K562 (cell line): Measurements from ENCODE around the gene WWTR1. TPM values are rescaled to one million over a fixed set of nuclear protein-coding genes. Genes with fewer than 3 reads are reported as not detected.

Experiments used
- ATAC-seq: fragments of 200-7000 bp; cut with Tn5 transposase; 3 replicates; pipeline ENCODE4 v1.9.1; 2020; ENCODE audit warnings: moderate library complexity
- BruUV-seq: library from RNA; stranded (reverse); fragments of 400-500 nt; replicated peaks from 2 replicates; lab custom pipeline; 2021; lab: Mats Ljungman, UMichigan
- CTCF ChIA-PET: fragments of 300-600 bp; formaldehyde crosslinking; extraction: SDS; loops from one replicate; lab custom pipeline; 2021; ENCODE audit warnings: low intra/inter-chr PET ratio; lab: Yijun Ruan, JAX
- POLR2A ChIA-PET: fragments of 300-600, 350-650 bp; sonication (Branson Sonifier 250); formaldehyde crosslinking; extraction: SDS; loops from one replicate; lab custom pipeline; 2021; ENCODE audit warnings: antibody characterized with exemption, inconsistent platforms; lab: Yijun Ruan, JAX
- DNase-seq, 4 experiments: peaks; one replicate each; pipeline versions ENCODE4 v3.0.0 to v3.0.0-alpha.2; 2011 to 2018; ENCODE audit warnings: low spot score in 3 of 4, mixed read lengths in 3 of 4; ENCODE audit errors: extremely low read depth in 1 of 4
- FAIRE-seq: peaks from 2 replicates; lab custom pipeline; 2011; peaks lifted over from hg19 to GRCh38; lab: Jason Lieb, UNC
- H2AFZ ChIP-seq: 2 replicates; pipeline ENCODE4 v1.6.0; 2011; ENCODE audit warnings: low read depth, low read length, control low read depth, inconsistent platforms
- H3K27ac ChIP-seq: fragments of 200-600 bp; 3 replicates; pipeline ENCODE4 v1.8.0; 2011; ENCODE audit warnings: low read depth, mild to moderate bottlenecking, control low read depth, inconsistent platforms, low read length, moderate library complexity, mixed read lengths; ENCODE audit errors: extremely low read depth
- H3K27me3 ChIP-seq, 2 experiments: fragments of 300-600 bp in 1 of 2; 2 replicates in 1 of 2; 3 replicates in 1 of 2; pipeline versions ENCODE4 v1.6.0 to v1.8.0; 2011; ENCODE audit warnings: inconsistent platforms in 2 of 2, low read length in 2 of 2, mild to moderate bottlenecking in 1 of 2, mixed read lengths in 1 of 2, moderate library complexity in 1 of 2; ENCODE audit not compliant: control insufficient read depth in 2 of 2, insufficient read depth in 2 of 2
- H3K36me3 ChIP-seq: fragments of 300-600 bp; 3 replicates; pipeline ENCODE4 v1.8.0; 2011; ENCODE audit warnings: mild to moderate bottlenecking, low read length, inconsistent platforms; ENCODE audit not compliant: control insufficient read depth, insufficient read depth
- H3K4me1 ChIP-seq, 2 experiments: fragments of 200-600 bp in 1 of 2; replicated peaks in 1 of 2; 2 replicates in 1 of 2; 3 replicates in 1 of 2; pipeline versions ENCODE4 v1.5.1 to v1.8.0; 2011; ENCODE audit warnings: inconsistent platforms in 2 of 2, low read length in 2 of 2, mild to moderate bottlenecking in 1 of 2, mixed read lengths in 1 of 2, moderate library complexity in 1 of 2; ENCODE audit not compliant: control insufficient read depth in 2 of 2, insufficient read depth in 2 of 2
- H3K4me2 ChIP-seq: 2 replicates; pipeline ENCODE4 v1.6.1; 2011; ENCODE audit warnings: low read length, control low read depth, inconsistent platforms, mixed read lengths; ENCODE audit not compliant: insufficient read depth
- H3K4me3 ChIP-seq: fragments of 200-600 bp; sonication (generic), shearing (Covaris generic); 2 replicates; pipeline ENCODE4 v1.5.1; 2016; ENCODE audit warnings: control low read depth, inconsistent platforms
- H3K79me2 ChIP-seq: fragments of 200-600 bp; 3 replicates; pipeline ENCODE4 v1.8.0; 2011; ENCODE audit warnings: low read length, inconsistent platforms; ENCODE audit not compliant: control insufficient read depth, insufficient read depth
- H3K9ac ChIP-seq, 2 experiments: 2 replicates each; pipeline versions ENCODE4 v1.6.0 to v1.6.1; 2011; ENCODE audit warnings: low read depth in 2 of 2, low read length in 2 of 2, control low read depth in 1 of 2, inconsistent platforms in 1 of 2, mild to moderate bottlenecking in 1 of 2, mixed read lengths in 1 of 2; ENCODE audit not compliant: insufficient read depth in 1 of 2
- H3K9me1 ChIP-seq: one replicate; pipeline ENCODE4 v1.6.0; 2011; ENCODE audit warnings: inconsistent platforms, mild to moderate bottlenecking, low read length, moderate library complexity; ENCODE audit not compliant: control insufficient read depth, insufficient read depth
- H3K9me3 ChIP-seq: replicated peaks from 2 replicates; pipeline ENCODE4 v1.5.1; 2011; ENCODE audit warnings: low read depth, low read length, inconsistent platforms; ENCODE audit not compliant: control insufficient read depth, insufficient read depth
- H4K20me1 ChIP-seq: replicated peaks from 2 replicates; pipeline ENCODE4 v1.6.1; 2011; ENCODE audit warnings: low read length, inconsistent platforms, mixed read lengths; ENCODE audit not compliant: control insufficient read depth, insufficient read depth
- FIP1L1 ChIP-seq: fragments of 200-400 bp; formaldehyde crosslinking; IDR thresholded peaks from 2 replicates; pipeline ENCODE4 v1.6.1; 2018; ENCODE audit warnings: mild to moderate bottlenecking, low read depth, low read length; ENCODE audit not compliant: poor library complexity, severe bottlenecking
- GATAD2A ChIP-seq: fragments of 450-650 bp; IDR thresholded peaks from 2 replicates; pipeline ENCODE4 v1.6.1; 2017
- HDAC6 ChIP-seq: IDR thresholded peaks from 2 replicates; pipeline ENCODE4 v1.6.1; 2012; ENCODE audit warnings: low read depth, mild to moderate bottlenecking, control low read depth, inconsistent platforms, low read length, moderate library complexity
- KDM5B ChIP-seq: fragments of 200-600 bp; sonication (generic); IDR thresholded peaks from 2 replicates; pipeline ENCODE4 v1.6.1; 2012; ENCODE audit warnings: low read depth, mild to moderate bottlenecking, moderate library complexity, low read length, control low read depth, inconsistent platforms; ENCODE audit not compliant: insufficient replicate concordance
- MNT ChIP-seq, 2 experiments: fragments of 450-650 bp; conservative IDR thresholded peaks; 2 replicates each; pipeline ENCODE4 v1.6.1; 2017; ENCODE audit warnings: mild to moderate bottlenecking in 2 of 2, moderate library complexity in 2 of 2
- NR0B1 ChIP-seq: fragments of 450-650 bp; IDR thresholded peaks from one replicate; pipeline ENCODE4 v1.6.1; 2018; ENCODE audit warnings: mild to moderate bottlenecking, moderate library complexity; ENCODE audit not compliant: partially characterized antibody
- TAF15 ChIP-seq: fragments of 200-400 bp; formaldehyde crosslinking; IDR thresholded peaks from 2 replicates; pipeline ENCODE4 v1.6.1; 2017; ENCODE audit warnings: mild to moderate bottlenecking, low read depth, low read length, moderate library complexity
- THRB ChIP-seq: fragments of 450-650 bp; formaldehyde crosslinking; conservative IDR thresholded peaks from 2 replicates; pipeline ENCODE4 v1.4.0; 2022; ENCODE audit warnings: mild to moderate bottlenecking, missing genetic modification characterization
- ZNF134 ChIP-seq: fragments of 250-450 bp; sonication (Bioruptor Pico); conservative IDR thresholded peaks from 2 replicates; pipeline ENCODE4 v1.4.0; 2020
- WGBS: fragments of 100-300 bp; shearing (Covaris generic); methylation state at CpG from one replicate; pipeline ENCODE4 v1.1.6; 2016; ENCODE audit warnings: low coverage, mixed read lengths; ENCODE audit not compliant: insufficient coverage; ENCODE audit errors: missing lambda C conversion rate; 5-methylcytosine and 5-hydroxymethylcytosine counted together
- in situ Hi-C: fragments of 300-500 bp; cut with MboI; formaldehyde crosslinking; loops from 4 replicates; pipeline ENCODE4 v1.15.0; 2018; ENCODE audit warnings: inconsistent platforms, mixed read lengths
- intact Hi-C: fragments of 100-400 bp; cut with micrococcal nuclease; formaldehyde crosslinking; loops from 2 replicates; pipeline ENCODE4 v1.14.2; 2022
- polyA plus RNA-seq, 8 experiments: library from polyadenylated mRNA; depleted of rRNA in 4 of 8; stranded (reverse) in 5 of 8; unstranded in 3 of 8; fragments of >200 nt; fragmentation: Nextera tagmentation in 2 of 8; fragmentation: Illumina TruSeq in 1 of 8; extraction: Ambion mirVana in 2 of 8; extraction: Trizol in 1 of 8; gene quantifications; 2 replicates each; pipeline versions ENCODE4 v1.2.1 to v1.2.3, GENCODE V29; 2011 to 2014; ENCODE audit warnings: inconsistent platforms in 1 of 8, missing spikeins in 1 of 8
- total RNA-seq, 7 experiments: library from RNA; depleted of rRNA in 6 of 7; stranded (reverse); fragments of >200 nt in 6 of 7; fragmentation: Illumina TruSeq in 2 of 7; extraction: Trizol in 2 of 7; gene quantifications; 2 replicates each; pipeline versions ENCODE4 v1.2.1 to v1.2.3, GENCODE V29; 2011 to 2021; ENCODE audit warnings: low replicate concordance in 1 of 7

WWTR1 gene
- total and polyA plus RNA-seq, 9 of the 15 experiments (the other 6 are each of a cell fraction or from before 2014, with no cell fraction given), result 0.04 to 1.5 (median 0.60) TPM

- Histone ChIP-seq H3K36me3 (no peaks in the 10 kb centered on the region), H3K9me1 (no peaks in the 10 kb centered on the region), H3K9me3 (no peaks in the 10 kb centered on the region), H3K79me2 (no peaks in the 10 kb centered on the region), H3K4me3 (no peak overlapping the region)
- in situ Hi-C loops, result no loop called here
- BruUV-seq, result no TSS peak
- ATAC-seq, result no peak
- TF ChIP-seq ZNF134 (CRISPR knock-in tag) (no peak), KDM5B (no peak), GATAD2A (no peak), NR0B1 (no peak), FIP1L1 (no peak), THRB (CRISPR knock-in tag) (no peak), MNT (conservative IDR thresholded peaks at IDR 0.05) (no peak), HDAC6 (no peak), TAF15 (no peak)
- TF ChIP-seq, all 486 proteins: peak for 0
- no peaks in the 10 kb centered on the region for H3K27me3 ChIP-seq
- intact Hi-C loops, result loop anchor here (5.0 kb wide), 1 partner anchor 150 kb away; no protein-coding TSS in a partner anchor
- POLR2A ChIA-PET, result interaction anchor here (0.5 to 1.3 kb wide), 4 partner anchors 9 to 275 kb away, joined by 3 to 4 read pairs (median 3); no protein-coding TSS in a partner anchor
- peaks cover 0 to 4% of the 10 kb centered on the region in 2 experiments; a peak in 1 of 5 replicates for H3K4me1 ChIP-seq
- DNase-seq, result no peak
- FAIRE-seq, result no peak
- no peak overlapping the region for H3K4me2 ChIP-seq
- no peak overlapping the region for H2AFZ ChIP-seq
- H3K9ac ChIP-seq, result no peak overlapping the region
- H3K27ac ChIP-seq, result no peak overlapping the region
- H4K20me1 ChIP-seq, result no peaks in the 10 kb centered on the region
- CTCF ChIA-PET, result interaction anchor here (2.2 kb wide), 1 partner anchor 150 kb away, joined by 11 read pairs; no protein-coding TSS in a partner anchor
- whole genome bisulfite sequencing, result 4% methylated on average over 2 of the region's 2 CpGs
These were observed 90.4 kb downstream of the WWTR1 start for GRCh38 chr3:149567381-149567780.
